Activated T-cell treated with anti-CD3 and anti-CD28 coated beads, Interleukin-2, amount 50 U/mL, for 1 hour (primary cell): Measurements from ENCODE around the gene OR5AU1.

ENCODE experiments used
- DNase-seq: peaks from one replicate; pipeline ENCODE4 v3.0.0-alpha.2; 2020

Gene OR5AU1

DNA sequence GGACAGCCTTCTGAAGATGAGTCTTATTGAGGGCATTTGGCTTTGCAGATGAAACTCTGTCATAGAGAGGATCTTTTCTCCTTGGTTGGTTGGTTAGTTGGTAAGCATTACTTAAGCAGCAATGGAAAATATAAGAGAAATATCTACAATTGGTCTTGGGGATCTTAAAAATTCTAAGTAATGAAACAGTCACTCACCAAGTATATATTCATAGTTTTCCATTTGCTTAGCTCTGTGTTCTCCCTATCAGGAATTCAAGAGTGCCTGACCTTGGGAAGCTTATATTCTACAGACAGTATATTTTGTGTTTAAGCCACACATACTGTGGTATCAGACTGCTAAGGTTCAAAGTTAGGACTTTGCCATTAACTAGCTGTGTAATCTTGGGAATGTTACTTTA is at the start of gene OR5AU1:
Gene OR5AU1 (minus strand): TSS at position 101 of the 400 bp plus-strand sequence. CDS start 191 bp downstream, outside the sequence.
- DNase-seq: no peak

DNA sequence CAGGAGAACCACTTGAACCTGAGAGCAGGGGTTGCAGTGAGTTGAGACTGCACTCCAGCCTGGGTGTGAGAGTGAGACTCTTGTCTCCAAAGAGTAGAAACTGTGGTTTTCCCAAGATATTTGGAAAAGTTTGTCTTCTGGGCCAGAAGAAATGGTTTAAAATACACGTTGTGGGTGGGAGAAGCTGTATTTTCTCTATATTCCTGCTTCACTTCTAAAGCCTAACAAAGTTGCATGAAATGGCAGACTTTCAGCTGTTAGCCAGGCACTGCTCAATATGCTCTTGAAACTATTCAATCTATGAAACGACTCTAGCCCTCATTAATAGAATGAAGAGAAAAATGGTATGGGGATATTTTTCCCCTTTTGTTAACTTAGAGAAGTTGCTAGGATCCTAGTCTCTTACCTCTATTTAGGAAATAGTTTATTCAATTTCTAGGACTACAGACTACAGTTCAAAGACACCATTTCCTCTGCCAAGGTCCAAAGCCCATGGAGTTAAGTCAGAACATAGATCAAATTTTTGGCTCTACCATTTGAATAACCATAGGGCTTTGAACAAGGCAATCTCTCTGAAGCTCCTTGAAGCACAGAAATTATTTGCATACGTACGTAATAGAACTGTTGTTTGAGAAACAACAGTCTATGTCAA is 49.3 kb upstream of the OR5AU1 start:
- DNase-seq: no peak

DNA sequence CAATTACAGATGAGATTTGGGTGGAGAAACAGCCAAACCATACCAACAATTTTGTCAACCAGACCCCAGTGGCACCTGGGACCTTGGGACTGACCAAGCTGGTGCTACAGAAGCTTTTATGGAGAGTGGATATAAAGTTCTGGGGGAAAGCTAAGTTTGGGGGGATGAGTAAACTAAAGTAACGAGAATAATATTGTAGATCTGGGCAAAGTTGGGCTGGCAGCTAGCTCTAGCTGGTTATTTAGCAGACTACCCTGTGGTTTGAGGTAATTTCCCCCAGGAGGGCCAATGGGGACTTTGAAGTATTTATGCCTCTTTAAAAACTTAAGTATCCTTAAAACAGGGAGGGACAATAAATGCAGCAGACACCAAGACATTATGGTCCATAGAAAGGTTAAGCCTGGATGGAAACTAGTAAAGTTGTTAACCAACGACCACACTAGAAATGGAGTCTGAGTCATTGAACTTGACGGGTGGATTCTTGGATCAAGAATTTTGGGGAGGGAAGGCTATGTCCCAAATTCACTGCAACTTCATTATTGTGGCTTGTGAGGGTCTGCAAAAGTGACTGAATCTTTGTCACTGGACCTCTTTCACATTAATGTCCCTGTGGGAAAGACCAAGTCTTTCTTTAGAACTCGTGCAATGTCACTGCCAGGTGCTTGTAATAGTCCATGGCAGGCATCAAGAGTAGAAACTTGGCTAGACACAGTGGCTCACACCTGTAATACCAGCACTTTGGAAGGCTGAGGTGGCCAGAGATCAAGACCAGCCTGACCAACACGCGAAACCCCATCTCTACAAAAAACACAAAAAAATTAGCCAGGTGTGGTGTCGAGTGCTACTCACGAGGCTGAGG is 48.5 kb upstream of the OR5AU1 start:
- no peak for DNase-seq

DNA sequence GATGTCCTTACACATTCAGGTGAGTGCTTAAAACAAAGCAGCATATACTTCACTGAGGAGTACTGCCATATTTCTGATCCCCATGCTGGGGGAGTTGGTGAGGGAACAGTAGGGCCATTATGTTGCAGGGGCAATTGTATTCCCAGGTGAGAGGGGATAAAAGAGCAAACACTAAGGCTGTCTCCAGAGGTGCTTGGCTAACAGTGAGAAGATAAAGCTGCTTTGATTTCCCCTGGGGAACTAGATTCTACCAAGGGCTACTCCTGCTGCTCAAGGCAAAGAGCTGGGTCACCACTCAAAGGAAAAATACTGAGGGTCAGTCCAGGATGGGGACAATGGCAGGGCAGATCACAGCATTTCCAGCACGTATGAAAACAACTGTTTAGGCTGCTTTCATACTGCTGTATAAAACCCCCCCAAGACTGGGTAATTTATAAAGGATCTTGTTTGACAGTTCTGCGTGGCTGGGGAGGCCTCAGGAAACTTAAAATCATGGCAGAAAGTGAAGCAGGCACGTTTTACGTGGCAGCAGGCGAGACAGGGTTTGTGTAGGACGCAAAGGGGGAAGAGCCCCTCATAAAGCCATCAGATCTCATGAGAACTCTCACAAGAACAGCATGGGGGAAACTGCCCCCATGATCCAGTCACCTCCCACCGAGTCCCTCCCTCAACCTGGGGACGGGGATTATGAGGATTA is 47.8 kb upstream of the OR5AU1 start:
- DNase-seq: no peak

DNA sequence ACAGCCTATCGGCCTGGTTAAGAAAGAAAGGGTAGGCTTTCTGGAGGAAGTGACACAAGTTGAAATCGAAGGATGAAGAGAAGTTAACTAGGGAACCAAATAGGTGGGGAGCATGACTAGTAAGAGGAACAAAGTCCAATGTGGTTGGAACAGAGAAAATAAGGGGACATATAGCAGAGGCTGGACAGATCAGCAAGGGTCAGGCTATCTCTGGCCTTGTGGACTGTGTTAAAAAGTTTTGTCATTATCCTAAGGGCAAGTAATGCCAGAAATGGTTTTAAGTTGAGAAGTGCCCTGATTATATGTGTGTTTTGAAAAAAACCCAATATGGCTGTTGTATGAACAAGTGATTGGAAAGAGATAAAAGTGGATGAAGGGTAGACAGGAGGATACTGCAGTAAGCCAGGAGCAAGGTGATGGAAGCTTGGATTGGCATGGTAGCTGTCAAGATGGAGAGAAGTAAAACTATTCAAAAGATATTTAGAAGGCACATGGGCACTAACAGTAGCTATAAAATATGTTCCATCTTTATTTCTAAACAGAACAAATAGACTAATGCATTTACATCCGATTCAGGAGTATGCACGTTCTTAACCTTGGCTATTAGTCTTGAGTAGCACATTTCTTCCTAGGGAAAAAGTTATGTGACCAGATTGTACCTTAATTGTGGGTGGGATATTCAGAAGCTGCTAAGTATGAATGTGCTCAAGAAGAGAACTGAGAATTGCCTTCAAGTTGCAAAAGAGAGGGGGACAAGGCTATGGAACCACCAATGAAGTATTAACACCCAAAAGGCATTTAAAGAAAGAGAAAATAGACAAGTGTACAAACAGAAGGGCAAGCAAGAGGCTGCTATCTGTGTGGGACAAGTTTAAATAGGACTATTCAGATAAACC is 46.8 kb upstream of the OR5AU1 start:
- no peak for DNase-seq

DNA sequence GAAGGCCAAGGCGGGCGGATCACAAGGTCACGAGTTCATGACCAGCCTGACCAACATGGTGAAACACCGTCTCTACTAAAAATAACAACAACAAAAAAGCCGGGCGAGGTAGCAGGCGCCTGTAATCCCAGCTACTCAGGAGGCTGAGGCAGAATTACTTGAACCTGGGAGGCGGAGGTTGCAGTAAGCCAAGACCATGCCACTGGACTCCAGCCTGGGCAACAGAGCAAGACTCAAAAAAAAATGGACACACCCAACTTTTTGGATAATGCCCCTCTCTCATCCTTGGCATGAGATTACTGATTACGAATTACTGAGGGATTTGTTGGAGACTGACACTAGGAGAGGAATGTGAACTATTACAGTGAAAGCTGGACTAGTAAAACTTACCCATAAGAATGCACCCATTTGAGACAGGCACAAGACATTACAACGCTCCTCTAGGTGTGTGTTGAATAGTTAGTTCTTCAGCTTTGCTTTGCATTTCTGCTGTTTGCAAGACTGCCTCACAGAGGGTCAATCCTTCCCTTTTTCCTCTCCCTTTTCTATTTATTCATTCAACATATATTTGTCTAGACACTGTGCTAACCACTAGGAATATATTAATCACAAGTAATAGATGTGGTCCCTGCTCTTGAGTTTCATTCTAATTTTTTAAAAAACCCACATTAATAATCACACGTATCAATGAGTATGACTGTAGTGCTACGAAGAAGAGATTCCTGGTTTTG is 46.0 kb upstream of the OR5AU1 start:
- no peak for DNase-seq

DNA sequence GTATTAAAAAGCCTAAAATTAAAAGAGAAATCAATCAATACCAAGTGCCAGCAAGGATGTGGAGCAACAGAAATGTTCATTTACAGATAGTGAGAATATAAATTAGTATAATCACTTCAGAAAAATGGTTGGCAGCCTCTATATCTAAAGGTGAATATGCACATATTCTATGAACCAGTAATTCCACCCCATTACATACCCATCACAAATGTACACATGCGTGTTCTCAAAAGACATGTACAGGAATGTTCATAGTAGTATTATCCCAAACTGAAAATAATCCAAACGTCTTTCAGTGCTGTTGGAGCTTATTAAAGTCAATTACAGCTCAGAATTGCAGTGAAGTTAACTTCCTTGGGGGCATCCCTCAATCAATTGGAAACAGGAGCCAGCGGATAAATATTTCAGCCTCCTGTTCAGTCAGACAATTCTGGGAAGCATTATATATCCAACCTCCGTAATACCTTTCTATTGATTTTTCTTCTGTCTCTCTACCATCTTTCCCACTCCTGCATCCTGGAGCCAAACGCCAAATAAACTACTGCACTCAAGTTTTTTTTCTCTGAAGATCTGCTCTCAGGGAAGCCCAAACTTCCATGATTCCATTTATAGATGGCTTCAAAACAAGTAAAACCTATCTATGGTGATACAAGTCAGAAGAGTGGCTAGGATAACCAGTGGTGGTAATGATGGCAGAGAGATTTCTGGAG is 45.0 kb upstream of the OR5AU1 start:
- DNase-seq: no peak

DNA sequence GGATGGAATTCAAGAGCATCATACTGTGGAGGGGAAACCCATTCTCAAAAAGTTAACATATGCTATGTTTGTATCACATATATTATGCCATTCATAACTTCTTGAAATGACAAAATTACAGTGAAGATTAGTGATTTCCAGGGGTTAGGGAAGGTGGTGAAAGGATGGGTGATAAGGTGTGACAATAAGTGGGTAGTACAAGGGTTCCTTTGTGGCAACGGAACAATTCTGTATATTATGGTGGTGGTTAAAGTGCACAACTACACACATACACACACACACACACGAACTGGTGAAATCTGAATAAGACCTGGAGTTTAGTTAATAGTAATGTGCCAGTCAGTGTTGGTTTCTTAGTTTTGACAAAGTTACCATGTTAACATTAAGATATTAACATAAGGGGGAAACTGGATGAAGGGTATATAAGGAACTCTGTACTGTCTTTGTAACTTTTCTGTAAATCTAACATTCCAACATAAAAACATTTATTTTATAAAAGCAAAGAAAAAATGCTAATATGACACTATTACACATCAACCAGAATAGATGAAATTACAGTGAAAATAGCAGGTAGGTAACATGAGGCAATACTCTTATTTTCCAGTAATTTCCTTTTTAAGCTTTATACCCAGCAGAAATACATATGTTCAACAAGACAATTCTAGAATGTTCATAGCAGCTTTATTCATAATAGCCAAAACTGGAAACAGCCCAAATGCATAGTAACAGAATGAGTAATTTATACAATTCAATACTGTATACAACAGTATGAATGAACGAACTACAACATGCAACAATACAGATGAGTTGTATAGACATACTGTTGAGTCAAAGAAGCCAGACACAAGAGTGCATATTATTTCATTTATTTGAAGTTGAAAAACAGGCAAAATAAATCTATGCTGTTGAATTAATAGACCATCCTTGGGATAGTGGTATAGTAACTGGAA is 44.0 kb upstream of the OR5AU1 start:
- no peak for DNase-seq

DNA sequence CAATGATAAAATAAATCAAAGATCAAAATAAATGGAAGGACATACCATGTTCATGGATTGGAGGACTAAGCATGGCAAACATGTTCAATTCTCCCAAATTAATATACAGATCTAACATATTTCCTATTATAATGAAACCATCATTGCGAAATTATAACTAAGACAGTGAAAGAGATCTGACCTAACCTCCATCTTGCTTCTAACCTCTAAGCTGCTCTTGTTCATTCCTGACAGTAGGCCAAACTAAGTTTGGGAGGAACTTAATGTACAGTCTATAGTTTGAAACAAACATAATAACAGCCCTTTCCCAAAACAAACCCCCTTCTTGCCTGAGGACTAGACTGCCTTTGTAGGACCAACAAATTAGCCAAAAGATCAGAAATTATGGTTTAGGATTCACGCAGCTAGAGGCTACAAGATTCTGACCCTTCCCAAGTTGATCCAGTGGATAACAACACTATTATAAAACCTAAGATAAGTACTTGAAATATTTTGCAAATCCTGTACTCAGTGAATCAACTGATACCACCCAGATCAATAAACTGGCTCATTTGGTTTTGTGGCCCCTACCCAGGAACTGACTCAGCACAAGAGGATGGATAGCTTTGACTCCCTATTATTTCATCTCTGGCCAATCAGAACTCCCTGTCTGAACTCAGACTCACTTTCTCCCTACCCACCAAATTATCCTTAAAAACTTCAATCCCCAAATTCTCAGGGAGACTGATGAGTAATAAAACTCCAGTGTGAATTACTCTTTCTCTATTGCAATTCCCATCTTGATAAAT is 41.7 kb upstream of the OR5AU1 start:
- DNase-seq: no peak

DNA sequence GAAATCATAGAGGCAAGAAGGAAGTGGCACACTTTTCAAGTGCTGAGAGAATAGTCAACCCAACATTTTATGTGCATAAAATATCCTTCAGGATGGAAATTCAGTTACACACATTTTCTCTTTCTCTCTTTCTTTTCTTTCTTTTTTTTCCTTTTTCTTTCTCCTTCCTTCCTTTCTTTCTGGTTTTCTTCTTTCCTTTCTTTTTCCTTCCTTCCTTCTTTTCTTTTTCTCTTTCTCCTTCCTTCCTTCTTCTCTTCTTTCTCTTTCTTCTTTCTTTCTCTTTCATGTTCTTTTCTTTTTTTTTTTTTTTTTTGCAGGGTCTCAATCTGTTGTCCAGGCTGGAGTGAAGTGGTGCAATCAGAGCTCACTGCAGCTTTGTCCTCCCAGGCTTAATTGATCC is 38.7 kb upstream of the OR5AU1 start:
- no peak for DNase-seq

DNA sequence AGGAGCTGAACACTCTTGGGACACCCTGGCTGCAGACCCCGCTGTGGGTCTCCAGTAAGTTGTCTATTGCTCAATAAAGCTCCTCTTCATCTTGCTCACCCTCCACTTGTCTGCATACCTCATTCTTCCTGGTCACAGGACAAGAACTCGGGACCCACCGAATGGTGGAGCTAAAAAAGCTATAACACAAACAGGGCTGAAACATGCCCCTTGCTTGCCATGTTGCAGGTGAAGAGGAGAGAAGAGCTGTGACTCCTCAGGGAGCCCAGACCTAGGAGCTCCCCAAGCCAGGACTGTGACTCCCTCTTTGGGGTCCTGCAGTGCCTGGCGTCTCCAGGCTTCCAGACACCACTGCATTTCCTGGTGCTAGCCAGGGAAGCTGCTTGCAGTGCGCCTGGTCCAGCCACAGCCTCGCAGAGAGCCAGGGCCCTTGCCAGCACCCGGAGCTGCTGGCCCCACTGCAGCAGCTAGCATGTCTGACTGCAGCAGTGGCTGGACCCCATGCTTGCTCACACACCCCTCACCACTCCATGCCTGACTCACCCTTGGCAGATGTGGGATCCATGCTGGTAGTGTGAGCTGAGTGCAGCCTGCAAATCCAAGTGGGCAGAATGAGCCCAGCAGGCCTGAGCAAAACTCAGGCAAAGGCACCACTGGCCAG is 37.1 kb upstream of the OR5AU1 start:
- DNase-seq: no peak

DNA sequence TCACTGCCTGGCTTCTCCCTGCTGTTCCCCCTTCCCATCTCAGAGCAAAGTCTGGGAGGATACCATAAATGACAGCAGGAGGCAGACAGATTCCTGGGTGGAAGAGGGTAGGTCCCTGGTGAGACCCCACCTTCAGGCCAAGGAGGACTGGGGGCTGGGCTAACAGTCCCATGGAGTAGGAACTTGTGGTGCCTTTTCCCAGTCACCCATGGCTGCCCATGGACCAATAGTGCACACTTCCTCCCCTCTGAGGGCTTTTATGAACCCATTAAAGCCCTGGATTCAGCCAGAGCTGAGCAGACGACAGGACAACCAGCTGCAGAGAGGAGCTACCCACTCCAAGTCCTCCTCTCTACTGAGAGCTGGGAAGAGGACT is 36.6 kb upstream of the OR5AU1 start:
- DNase-seq: no peak

DNA sequence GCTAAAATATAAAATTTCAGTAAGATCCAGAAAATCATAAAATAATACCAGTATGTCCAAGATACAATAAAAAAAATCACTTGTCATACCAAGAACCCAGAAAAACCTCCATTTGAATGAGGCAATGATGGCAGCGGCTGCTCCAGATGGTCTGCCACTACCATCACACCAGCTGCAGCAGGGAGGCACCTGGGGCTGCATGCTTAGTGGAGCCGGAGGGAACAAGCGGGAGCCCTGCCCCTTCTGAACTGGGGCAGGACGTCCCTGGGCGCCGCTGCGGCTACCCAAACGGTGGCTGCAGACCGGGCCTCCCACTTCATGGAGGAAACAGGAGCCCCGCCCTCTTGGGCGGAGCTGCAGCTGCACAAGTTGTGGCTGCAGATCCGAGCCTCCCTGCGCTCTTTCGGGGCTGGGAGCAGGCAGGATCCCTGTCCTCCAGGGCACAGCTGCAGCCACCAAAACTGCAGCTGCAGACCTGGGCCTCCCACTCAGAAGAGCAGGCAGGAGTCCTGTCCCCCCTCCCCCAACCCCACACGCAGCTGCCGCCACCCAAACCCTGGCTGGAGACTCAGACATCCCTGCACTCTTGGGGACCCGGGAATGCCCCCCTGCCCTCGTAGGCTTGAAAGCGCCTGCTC is 36.1 kb upstream of the OR5AU1 start:
- peak; percentile 69 for DNase-seq

DNA sequence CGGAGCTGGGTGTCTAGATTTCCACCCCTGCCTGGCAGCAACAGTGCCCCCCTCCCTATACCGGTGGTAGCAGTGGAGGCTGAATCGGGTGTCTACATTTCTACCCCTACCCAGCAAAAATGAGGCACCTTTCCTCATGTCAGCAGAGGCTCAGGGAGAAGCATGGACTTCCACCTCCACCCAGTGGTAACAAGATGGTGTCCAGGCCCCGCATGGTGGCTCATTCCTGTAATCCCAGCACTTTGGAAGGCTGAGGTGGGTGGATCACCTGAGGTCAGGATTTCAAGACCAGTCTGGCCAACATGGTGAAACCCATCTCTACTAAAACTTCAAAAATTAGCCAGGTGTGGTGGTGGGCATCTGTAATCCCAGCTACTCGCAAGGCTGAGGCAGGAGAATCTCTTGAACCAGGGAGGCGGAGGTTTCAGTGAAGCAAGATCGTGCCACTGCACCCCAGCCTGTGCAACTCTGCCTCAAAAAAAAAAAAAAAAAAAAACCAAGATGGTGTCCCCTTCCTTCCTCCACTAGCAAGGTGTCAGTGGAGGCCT is 35.5 kb upstream of the OR5AU1 start:
- DNase-seq: no peak

DNA sequence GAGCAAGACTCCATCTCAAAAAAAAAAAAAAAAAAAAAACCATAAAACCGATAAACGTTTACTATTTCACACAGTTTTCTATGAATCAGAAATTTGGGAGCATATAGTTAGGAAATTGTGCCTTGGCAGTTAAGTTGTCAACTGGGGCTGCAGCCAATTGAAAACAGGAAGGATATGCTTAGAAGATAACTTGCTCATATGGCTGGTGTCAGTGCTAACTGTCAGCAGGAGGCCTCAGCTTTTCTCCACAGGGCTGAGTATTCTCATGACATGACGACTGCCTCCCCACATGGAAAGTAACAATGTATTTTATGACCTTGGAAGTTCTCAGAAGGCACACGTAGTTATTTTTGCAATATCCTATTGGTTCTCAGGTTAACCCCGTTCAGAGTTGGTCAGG is 29.6 kb upstream of the OR5AU1 start:
- no peak for DNase-seq

DNA sequence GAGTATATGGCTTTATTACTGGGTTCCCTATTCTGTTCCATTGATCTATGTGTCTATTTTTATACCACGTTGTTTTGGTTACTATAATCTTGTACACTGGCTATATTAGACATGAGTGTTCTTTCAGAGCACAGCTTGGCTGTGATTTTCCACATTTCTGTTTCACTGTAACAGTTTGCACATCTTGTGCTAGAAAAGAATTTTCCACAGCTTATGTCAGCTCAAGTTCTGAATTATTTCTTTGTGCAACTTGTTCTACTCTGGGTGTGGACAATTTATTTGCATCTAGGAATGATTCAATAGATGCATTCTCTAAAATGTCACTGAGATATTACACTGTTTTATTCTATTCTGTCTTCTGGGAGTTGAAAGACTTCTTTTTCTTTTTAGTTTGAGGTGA is 28.4 kb upstream of the OR5AU1 start:
- no peak for DNase-seq

DNA sequence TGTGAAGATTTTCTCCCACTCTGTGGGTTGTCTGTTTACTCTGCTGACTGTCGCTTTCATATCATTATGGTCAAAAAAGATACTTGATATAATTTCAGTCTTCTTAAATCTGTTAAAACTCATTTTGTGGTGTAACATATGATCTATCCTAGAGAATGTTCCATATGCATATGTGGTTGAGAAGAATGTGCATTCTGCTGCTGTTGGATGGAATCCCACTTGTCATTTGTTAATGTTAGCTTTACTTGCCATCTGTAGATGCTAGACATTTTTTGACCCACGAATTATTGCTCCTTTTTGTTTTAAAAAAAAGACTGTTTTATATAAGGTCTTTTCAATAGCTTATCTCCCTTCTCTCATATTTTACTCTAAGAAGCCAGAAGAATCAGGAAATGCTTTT is 26.3 kb upstream of the OR5AU1 start:
- DNase-seq: no peak

DNA sequence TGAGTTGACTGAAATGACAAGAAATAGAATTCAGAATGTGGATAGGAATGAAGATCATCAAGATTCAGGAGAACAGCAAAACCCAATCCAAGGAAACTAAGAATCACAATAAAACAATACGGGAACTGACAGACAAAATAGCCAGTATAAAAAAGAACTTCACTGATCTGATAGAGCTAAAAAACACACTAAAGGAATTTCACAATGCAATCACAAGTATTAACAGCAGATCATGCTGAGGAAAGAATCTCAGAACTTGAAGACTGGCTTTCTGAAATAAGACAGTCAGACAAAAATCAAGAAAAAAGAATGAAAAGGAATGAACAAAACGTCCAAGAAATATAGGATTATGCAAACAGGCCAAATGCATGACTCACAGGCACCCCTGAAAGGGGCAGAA is 15.3 kb upstream of the OR5AU1 start:
- no peak for DNase-seq
